Heart left ventricle (tissue), 13 donors: ENCODE data around the gene FAM83G.
"Not testable (repeated sequence)": the region's sequence is repeated elsewhere in the genome, so short reads cannot be mapped to it uniquely, and the experiment has no call there.

Source experiments
- POLR2A ChIP-seq, 2 donors: fragments of 450-650 bp; IDR thresholded peaks; one replicate each; pipeline ENCODE4 v1.6.1; 2017; ENCODE audit warnings: antibody characterized with exemption in 2 of 2, mild to moderate bottlenecking in 2 of 2, moderate library complexity in 2 of 2
- TF ChIP-seq, protein P1 (sequence below), 12 donors: fragments of 200-600 bp; sonication (generic) in 4 of 12; IDR thresholded peaks; one replicate each; pipeline versions ENCODE4 v1.5.0 to v1.8.0; 2018 to 2022; ENCODE audit warnings: antibody characterized with exemption in 12 of 12, mild to moderate bottlenecking in 5 of 12
- donor health status: ischemic (EF 13 %, LVEDD 7.1; RV severe dilation, severe dysfunction).
- donor health status: DM: no; HTN: yes; CAD: no.
- donor health status: DM: no; HTN: no; CAD: no.
- donor health status: ischemic (EF 25% LVEDD 6.9; RV normal size, moderate dysfunction).
- donor health status: ischemic (EF 25% LVEDD 5.7; RV mildly dilated, moderate dysfunction).
- donor health status: ischemic (EF 35%, LVEDD 5.7; RV mildly dilated, moderate dysfunction).
- donor health status: nonischemic (EF 11% LVEDD 7.7; RV severe dilation, severe dysfunction).
- donor health status: DM: yes; HTN: yes; CAD: no.
- donor health status: PGD.
- donor health status: ischemic (EF 29% LVEDD 5.4; RV normal size, mild dysfunction).
- donor health status: nonischemic (EF 23%, LVEDD 6.1; RV moderate dilation, normal function).

DNA sequence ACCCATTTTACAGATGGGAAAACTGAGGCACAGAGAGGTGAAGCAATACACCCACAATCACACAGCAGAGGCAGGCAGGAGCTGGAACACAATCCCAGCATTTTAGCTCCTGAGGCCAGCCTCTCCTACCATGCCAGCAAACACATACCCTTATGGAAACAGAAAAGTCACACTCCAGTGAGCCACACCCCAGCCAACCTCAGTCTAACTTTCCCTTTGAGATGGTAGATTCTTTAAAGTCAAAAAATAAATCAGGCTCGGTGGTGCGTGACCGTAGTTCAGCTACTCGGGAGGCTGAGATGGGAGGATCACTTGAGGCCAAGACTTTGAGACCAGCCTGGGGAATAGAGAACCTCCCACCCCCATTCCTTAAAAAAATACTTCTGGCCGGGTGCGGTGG is 31.6 kb upstream of the FAM83G start:
- TF ChIP-seq, protein P1, sequence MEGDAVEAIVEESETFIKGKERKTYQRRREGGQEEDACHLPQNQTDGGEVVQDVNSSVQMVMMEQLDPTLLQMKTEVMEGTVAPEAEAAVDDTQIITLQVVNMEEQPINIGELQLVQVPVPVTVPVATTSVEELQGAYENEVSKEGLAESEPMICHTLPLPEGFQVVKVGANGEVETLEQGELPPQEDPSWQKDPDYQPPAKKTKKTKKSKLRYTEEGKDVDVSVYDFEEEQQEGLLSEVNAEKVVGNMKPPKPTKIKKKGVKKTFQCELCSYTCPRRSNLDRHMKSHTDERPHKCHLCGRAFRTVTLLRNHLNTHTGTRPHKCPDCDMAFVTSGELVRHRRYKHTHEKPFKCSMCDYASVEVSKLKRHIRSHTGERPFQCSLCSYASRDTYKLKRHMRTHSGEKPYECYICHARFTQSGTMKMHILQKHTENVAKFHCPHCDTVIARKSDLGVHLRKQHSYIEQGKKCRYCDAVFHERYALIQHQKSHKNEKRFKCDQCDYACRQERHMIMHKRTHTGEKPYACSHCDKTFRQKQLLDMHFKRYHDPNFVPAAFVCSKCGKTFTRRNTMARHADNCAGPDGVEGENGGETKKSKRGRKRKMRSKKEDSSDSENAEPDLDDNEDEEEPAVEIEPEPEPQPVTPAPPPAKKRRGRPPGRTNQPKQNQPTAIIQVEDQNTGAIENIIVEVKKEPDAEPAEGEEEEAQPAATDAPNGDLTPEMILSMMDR (IDR thresholded peaks at IDR 0.05) = not testable (repeated sequence)
- not testable (repeated sequence) for TF ChIP-seq POLR2A (IDR thresholded peaks at IDR 0.05)
